ENCODE results near the gene LRRN4CL. TPM values are rescaled to one million over a fixed set of nuclear protein-coding genes. Genes with fewer than 3 reads are reported as not detected.
A peak's percentile ranks its signal among the peaks of the same experiment; 100 is the strongest.
"Not testable (repeated sequence)": the region's sequence is repeated elsewhere in the genome, so short reads cannot be mapped to it uniquely, and the experiment has no call there.

The LRRN4CL gene
- total and polyA plus RNA-seq, 2 donors (not counting 1 experiment from before 2014, with no cell fraction given) = 7.9 to 31.5 TPM

DNA sequence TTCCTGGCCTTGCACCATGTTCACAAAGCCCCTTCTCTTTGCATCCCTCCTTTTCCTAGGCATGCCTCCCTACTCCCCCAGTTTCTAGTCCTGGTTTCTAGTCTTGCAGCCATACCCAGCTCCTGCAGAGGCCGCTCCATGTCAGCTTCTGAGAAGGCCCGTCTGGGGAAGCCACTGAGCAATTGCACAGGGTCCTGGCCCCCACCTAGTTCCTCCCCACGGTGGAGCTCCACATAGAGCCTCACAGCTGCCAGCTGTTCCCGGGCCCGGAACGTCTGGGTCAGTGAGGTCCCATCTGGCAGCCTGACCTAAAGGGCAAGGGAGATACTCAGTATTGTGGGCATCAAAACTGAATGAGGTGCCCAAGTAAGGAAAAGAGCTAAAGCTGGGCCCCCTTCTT, 12.6 kb downstream of the LRRN4CL start:
- H3K79me2 ChIP-seq (ENCODE audit: control insufficient read depth, insufficient read depth, low read length) = peaks cover 15% of the 10 kb centered on the region
- no peaks in the 10 kb centered on the region for H3K9me3 ChIP-seq (ENCODE audit: control insufficient read depth, insufficient read depth, low read depth, low read length)
- H2AFZ ChIP-seq (ENCODE audit: low read length) = no peak overlapping the region
- H3K27ac ChIP-seq (ENCODE audit: insufficient read depth, low read length) = no peak overlapping the region
- no peak overlapping the region for H3K4me2 ChIP-seq (ENCODE audit: extremely low read depth, insufficient read depth, low read length)
- H4K20me1 ChIP-seq (ENCODE audit: control insufficient read depth, extremely low read depth, insufficient read depth, low read length) = no peaks in the 10 kb centered on the region
- H3K4me1 ChIP-seq (ENCODE audit: control insufficient read depth, extremely low read depth, insufficient read depth, low read length) = peaks cover 5% of the 10 kb centered on the region
- H3K36me3 ChIP-seq (ENCODE audit: control insufficient read depth, insufficient read depth, low read length) = peaks cover 7% of the 10 kb centered on the region
- H3K9ac ChIP-seq (ENCODE audit: insufficient read depth, low read length) = no peak overlapping the region
- H3K27me3 ChIP-seq (ENCODE audit: control insufficient read depth, insufficient read depth, low read length) = no peaks in the 10 kb centered on the region
- no peak for DNase-seq (ENCODE audit: low read depth in 2 of 2)
- TF ChIP-seq EZH2 (IDR thresholded peaks at IDR 0.05; ENCODE audit: low read length, missing control alignments) = no peak
- TF ChIP-seq, protein P1, sequence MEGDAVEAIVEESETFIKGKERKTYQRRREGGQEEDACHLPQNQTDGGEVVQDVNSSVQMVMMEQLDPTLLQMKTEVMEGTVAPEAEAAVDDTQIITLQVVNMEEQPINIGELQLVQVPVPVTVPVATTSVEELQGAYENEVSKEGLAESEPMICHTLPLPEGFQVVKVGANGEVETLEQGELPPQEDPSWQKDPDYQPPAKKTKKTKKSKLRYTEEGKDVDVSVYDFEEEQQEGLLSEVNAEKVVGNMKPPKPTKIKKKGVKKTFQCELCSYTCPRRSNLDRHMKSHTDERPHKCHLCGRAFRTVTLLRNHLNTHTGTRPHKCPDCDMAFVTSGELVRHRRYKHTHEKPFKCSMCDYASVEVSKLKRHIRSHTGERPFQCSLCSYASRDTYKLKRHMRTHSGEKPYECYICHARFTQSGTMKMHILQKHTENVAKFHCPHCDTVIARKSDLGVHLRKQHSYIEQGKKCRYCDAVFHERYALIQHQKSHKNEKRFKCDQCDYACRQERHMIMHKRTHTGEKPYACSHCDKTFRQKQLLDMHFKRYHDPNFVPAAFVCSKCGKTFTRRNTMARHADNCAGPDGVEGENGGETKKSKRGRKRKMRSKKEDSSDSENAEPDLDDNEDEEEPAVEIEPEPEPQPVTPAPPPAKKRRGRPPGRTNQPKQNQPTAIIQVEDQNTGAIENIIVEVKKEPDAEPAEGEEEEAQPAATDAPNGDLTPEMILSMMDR (conservative IDR thresholded peaks at IDR 0.05 in 1 of 2, IDR thresholded peaks at IDR 0.05 in 1 of 2; ENCODE audit: low read depth in 1 of 2, low read length in 2 of 2) = no peak
- H3K4me3 ChIP-seq (replicated peaks in 1 of 4; ENCODE audit: control extremely low read depth in 1 of 4, insufficient read depth in 1 of 4, low read depth in 3 of 4, low read length in 4 of 4) = no peak overlapping the region

DNA sequence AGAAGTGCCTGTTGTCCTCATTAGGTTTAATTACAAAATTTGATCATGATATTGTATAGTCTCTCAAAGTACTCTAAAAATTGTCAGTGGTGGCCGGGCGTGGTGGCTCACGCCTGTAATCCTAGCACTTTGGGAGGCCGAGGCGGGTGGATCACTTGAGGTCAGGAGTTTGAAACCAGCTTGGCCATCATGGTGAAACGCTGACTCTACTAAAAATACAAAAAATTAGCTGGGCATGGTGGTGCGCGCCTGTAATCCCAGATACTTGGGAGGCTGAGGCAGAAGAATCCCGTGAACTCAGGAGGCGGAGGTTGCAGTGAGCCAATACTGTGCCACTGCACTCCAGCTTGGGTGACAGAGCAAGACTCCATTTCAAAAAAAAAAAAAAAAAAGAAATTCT, 13.9 kb downstream of the LRRN4CL start:
- H3K79me2 ChIP-seq (ENCODE audit: control insufficient read depth, insufficient read depth, low read length) = peaks cover 18% of the 10 kb centered on the region
- not testable (repeated sequence) for H3K9ac ChIP-seq (ENCODE audit: insufficient read depth, low read length); H3K4me3 ChIP-seq (replicated peaks in 1 of 4; ENCODE audit: control extremely low read depth in 1 of 4, insufficient read depth in 1 of 4, low read depth in 3 of 4, low read length in 4 of 4); H3K4me2 ChIP-seq (ENCODE audit: extremely low read depth, insufficient read depth, low read length); H3K27ac ChIP-seq (ENCODE audit: insufficient read depth, low read length); H3K36me3 ChIP-seq (ENCODE audit: control insufficient read depth, insufficient read depth, low read length); H3K9me3 ChIP-seq (ENCODE audit: control insufficient read depth, insufficient read depth, low read depth, low read length); H3K27me3 ChIP-seq (ENCODE audit: control insufficient read depth, insufficient read depth, low read length); H3K4me1 ChIP-seq (ENCODE audit: control insufficient read depth, extremely low read depth, insufficient read depth, low read length); DNase-seq (ENCODE audit: low read depth in 2 of 2); H4K20me1 ChIP-seq (ENCODE audit: control insufficient read depth, extremely low read depth, insufficient read depth, low read length); H2AFZ ChIP-seq (ENCODE audit: low read length)

DNA sequence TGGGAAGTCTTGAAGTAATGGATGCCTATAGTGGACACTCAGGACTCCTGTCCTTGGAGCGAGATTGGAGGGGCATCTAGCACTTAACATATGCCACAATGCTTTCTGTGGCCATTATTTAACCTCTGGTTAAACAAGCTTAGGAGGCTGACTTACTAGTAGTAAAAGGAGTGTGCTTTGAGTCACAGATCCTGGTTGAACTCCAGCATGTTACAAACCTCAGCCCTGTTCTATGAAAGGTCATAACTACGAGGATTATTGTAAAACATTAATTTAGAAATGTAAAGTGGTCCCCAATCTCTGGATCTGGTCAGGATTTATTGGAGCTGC, 16.2 kb downstream of the LRRN4CL start:
- no peak overlapping the region for H2AFZ ChIP-seq (ENCODE audit: low read length)
- H3K27ac ChIP-seq (ENCODE audit: insufficient read depth, low read length) = no peak overlapping the region
- TF ChIP-seq EZH2 (IDR thresholded peaks at IDR 0.05; ENCODE audit: low read length, missing control alignments) = no peak
- TF ChIP-seq, protein P1 (conservative IDR thresholded peaks at IDR 0.05 in 1 of 2, IDR thresholded peaks at IDR 0.05 in 1 of 2; ENCODE audit: low read depth in 1 of 2, low read length in 2 of 2) = no peak
- no peak for DNase-seq (ENCODE audit: low read depth in 2 of 2)
- H3K4me3 ChIP-seq (replicated peaks in 1 of 4; ENCODE audit: control extremely low read depth in 1 of 4, insufficient read depth in 1 of 4, low read depth in 3 of 4, low read length in 4 of 4) = peak overlapping the region in 1 of 4 experiments; percentile 63
- no peak overlapping the region for H3K4me2 ChIP-seq (ENCODE audit: extremely low read depth, insufficient read depth, low read length)
- H4K20me1 ChIP-seq (ENCODE audit: control insufficient read depth, extremely low read depth, insufficient read depth, low read length) = no peaks in the 10 kb centered on the region
- peaks cover 13% of the 10 kb centered on the region for H3K79me2 ChIP-seq (ENCODE audit: control insufficient read depth, insufficient read depth, low read length)
- no peaks in the 10 kb centered on the region for H3K27me3 ChIP-seq (ENCODE audit: control insufficient read depth, insufficient read depth, low read length)
- no peaks in the 10 kb centered on the region for H3K9me3 ChIP-seq (ENCODE audit: control insufficient read depth, insufficient read depth, low read depth, low read length)
- no peak overlapping the region for H3K9ac ChIP-seq (ENCODE audit: insufficient read depth, low read length)
- H3K36me3 ChIP-seq (ENCODE audit: control insufficient read depth, insufficient read depth, low read length) = peaks cover 7% of the 10 kb centered on the region
- H3K4me1 ChIP-seq (ENCODE audit: control insufficient read depth, extremely low read depth, insufficient read depth, low read length) = peaks cover 4% of the 10 kb centered on the region
